Adrenal gland (tissue), 5 donors: ENCODE measurements around the gene MBL2.

Experiments
- CTCF ChIP-seq, 6 experiments: fragments of 450-650 bp in 4 of 6; fragments of 200-600 bp in 2 of 6; sonication (generic) in 1 of 6; IDR thresholded peaks; 1 replicate in 5 of 6; 2 replicates in 1 of 6; pipeline versions ENCODE4 v1.5.1 to v1.8.0; 2016 to 2021; ENCODE audit warnings: antibody characterized with exemption in 6 of 6, mild to moderate bottlenecking in 2 of 6, moderate library complexity in 1 of 6
- POLR2A ChIP-seq, 2 donors: fragments of 450-650 bp; IDR thresholded peaks; one replicate each; pipeline ENCODE4 v1.6.1; 2017; ENCODE audit warnings: antibody characterized with exemption in 2 of 2, mild to moderate bottlenecking in 2 of 2, moderate library complexity in 1 of 2
- donor health status: DM: no; HTN: no; CAD: no.

- no peak for TF ChIP-seq CTCF (IDR thresholded peaks at IDR 0.05)
- TF ChIP-seq POLR2A (IDR thresholded peaks at IDR 0.05): no peak
Measured at GRCh38 chr10:52720018-52720417, 52.6 kb downstream of the MBL2 start.
